Naive thymus-derived CD4-positive, alpha-beta T cell (primary cell): Measurements from ENCODE around the gene CNTN5. TPM values are rescaled to one million over a fixed set of nuclear protein-coding genes. Genes with fewer than 3 reads are reported as not detected.
"Not testable (repeated sequence)": the region's sequence is repeated elsewhere in the genome, so short reads cannot be mapped to it uniquely, and the experiment has no call there.

Experiments used
- ATAC-seq: fragments of 150-1000 bp; cut with Tn5 transposase; 2 replicates; pipeline ENCODE4 v1.10.0; 2021; ENCODE audit warnings: mild to moderate bottlenecking, moderate library complexity
- CTCF ChIA-PET: fragments of 350-600 bp; sonication (Branson Sonifier 250); formaldehyde crosslinking; loops from one replicate; lab custom pipeline; 2021; ENCODE audit warnings: antibody characterized with exemption; lab: Charles Lee
- POLR2A ChIA-PET: fragments of 350-600 bp; sonication (Branson Sonifier 250); formaldehyde crosslinking; loops from one replicate; lab custom pipeline; 2021; ENCODE audit warnings: antibody characterized with exemption, inconsistent platforms; lab: Charles Lee
- DNase-seq, 9 donors: peaks; one replicate each; pipeline versions ENCODE4 v3.0.0 to v3.0.0-alpha.2; 2020 to 2022; ENCODE audit warnings: mixed read lengths in 1 of 9
- H3K27ac ChIP-seq: one replicate; pipeline ENCODE4 v1.7.0; 2013; ENCODE audit warnings: mild to moderate bottlenecking, low read depth, low read length, moderate library complexity
- H3K27me3 ChIP-seq, 2 donors: one replicate each; pipeline ENCODE4 v1.7.0; 2013; ENCODE audit warnings: low read length in 2 of 2, mild to moderate bottlenecking in 2 of 2, moderate library complexity in 2 of 2; ENCODE audit not compliant: control insufficient read depth in 2 of 2, insufficient read depth in 2 of 2
- H3K36me3 ChIP-seq, 3 experiments: 1 replicate in 2 of 3; 2 replicates in 1 of 3; pipeline ENCODE4 v1.7.0; 2013; ENCODE audit warnings: low read length in 3 of 3, mild to moderate bottlenecking in 3 of 3, moderate library complexity in 1 of 3; ENCODE audit not compliant: insufficient read depth in 3 of 3, control insufficient read depth in 2 of 3
- H3K4me1 ChIP-seq, 2 donors: one replicate each; pipeline ENCODE4 v1.7.0; 2013; ENCODE audit warnings: low read length in 2 of 2, mild to moderate bottlenecking in 2 of 2, moderate library complexity in 1 of 2; ENCODE audit not compliant: control insufficient read depth in 2 of 2, insufficient read depth in 2 of 2
- H3K4me3 ChIP-seq: 2 replicates; pipeline ENCODE4 v1.7.0; 2013; ENCODE audit warnings: mild to moderate bottlenecking, low read length
- H3K9me3 ChIP-seq, 3 experiments: 1 replicate in 2 of 3; 2 replicates in 1 of 3; pipeline ENCODE4 v1.7.0; 2013; ENCODE audit warnings: low read length in 3 of 3; ENCODE audit not compliant: control insufficient read depth in 2 of 3
- H3K27ac Mint-ChIP-seq, 9 donors: one replicate each; pipeline ENCODE4 v1.8.0; 2020 to 2022; ENCODE audit warnings: mixed read lengths in 9 of 9, mild to moderate bottlenecking in 8 of 9, moderate library complexity in 5 of 9, inconsistent platforms in 2 of 9
- H3K27me3 Mint-ChIP-seq, 5 donors: one replicate each; pipeline ENCODE4 v1.8.0; 2021 to 2022; ENCODE audit warnings: mixed read lengths in 5 of 5, mild to moderate bottlenecking in 1 of 5
- H3K36me3 Mint-ChIP-seq, 5 donors: one replicate each; pipeline ENCODE4 v1.8.0; 2020 to 2022; ENCODE audit warnings: mixed read lengths in 5 of 5, mild to moderate bottlenecking in 3 of 5, inconsistent platforms in 1 of 5
- H3K4me1 Mint-ChIP-seq, 7 donors: one replicate each; pipeline ENCODE4 v1.8.0; 2020 to 2022; ENCODE audit warnings: mixed read lengths in 7 of 7, mild to moderate bottlenecking in 3 of 7, inconsistent platforms in 1 of 7
- H3K4me3 Mint-ChIP-seq, 10 donors: one replicate each; pipeline ENCODE4 v1.8.0; 2020 to 2022; ENCODE audit warnings: mild to moderate bottlenecking in 10 of 10, mixed read lengths in 10 of 10, moderate library complexity in 6 of 10, inconsistent platforms in 2 of 10
- H3K9me3 Mint-ChIP-seq, 11 donors: one replicate each; pipeline ENCODE4 v1.8.0; 2020 to 2022; ENCODE audit warnings: mixed read lengths in 11 of 11, mild to moderate bottlenecking in 4 of 11, inconsistent platforms in 1 of 11, moderate library complexity in 1 of 11
- intact Hi-C, 2 donors: fragments of 100-400 bp; cut with micrococcal nuclease; formaldehyde crosslinking; loops; one replicate each; pipeline ENCODE4 v1.15.1; 2023
- polyA plus RNA-seq, 2 donors: library from polyadenylated mRNA; unstranded; fragments of 300-500 nt; fragmentation: Illumina TruSeq; gene quantifications; one replicate each; pipeline ENCODE4 v1.2.3, GENCODE V29; 2021
- total RNA-seq, 6 experiments: library from RNA in 5 of 6; stranded (reverse) in 5 of 6; gene quantifications; 1 replicate in 5 of 6; 2 replicates in 1 of 6; pipeline ENCODE4 v1.2.3 and lab custom pipeline; 2021 to 2026

The CNTN5 gene
- total and polyA plus RNA-seq, 7 experiments from 2014 or later, result not detected

DNA sequence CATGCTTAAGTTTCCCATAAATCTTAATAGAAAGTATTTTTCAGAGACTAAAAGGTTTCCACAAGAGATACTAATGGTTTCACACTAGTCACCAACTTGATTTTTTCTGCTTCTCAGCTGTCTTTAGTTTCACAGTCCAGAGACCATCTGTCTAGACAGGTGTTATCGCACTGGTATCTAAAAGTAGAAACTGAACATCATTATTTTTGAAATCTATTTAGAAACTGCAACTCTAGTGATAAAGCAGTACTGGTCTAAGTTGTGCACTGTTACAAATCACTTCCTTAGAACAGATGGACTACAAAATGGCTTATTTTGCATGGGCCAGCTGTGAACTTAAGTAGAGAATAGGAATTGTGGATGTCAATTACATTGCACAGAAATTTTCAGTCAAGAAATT lies 78.0 kb downstream of the CNTN5 start:
- H3K36me3 ChIP-seq, result no peaks in the 10 kb centered on the region
- no peak overlapping the region for H3K27ac Mint-ChIP-seq
- H3K4me3 Mint-ChIP-seq, result no peak overlapping the region
- CTCF ChIA-PET, result no interaction called here
- no peak overlapping the region for H3K4me3 ChIP-seq
- no peaks in the 10 kb centered on the region for H3K27me3 ChIP-seq
- POLR2A ChIA-PET, result no interaction called here
- H3K9me3 ChIP-seq, result no peaks in the 10 kb centered on the region
- ATAC-seq (no peak), DNase-seq (no peak)
- H3K27me3 Mint-ChIP-seq, result no peaks in the 10 kb centered on the region
- intact Hi-C loops, result no loop called here
- no peaks in the 10 kb centered on the region for H3K4me1 ChIP-seq
- no peak overlapping the region for H3K27ac ChIP-seq
- H3K9me3 Mint-ChIP-seq, result peaks cover under 1 to 19% (median 6%) of the 10 kb centered on the region in 11 donors
- no peaks in the 10 kb centered on the region for H3K36me3 Mint-ChIP-seq
- no peaks in the 10 kb centered on the region for H3K4me1 Mint-ChIP-seq

DNA sequence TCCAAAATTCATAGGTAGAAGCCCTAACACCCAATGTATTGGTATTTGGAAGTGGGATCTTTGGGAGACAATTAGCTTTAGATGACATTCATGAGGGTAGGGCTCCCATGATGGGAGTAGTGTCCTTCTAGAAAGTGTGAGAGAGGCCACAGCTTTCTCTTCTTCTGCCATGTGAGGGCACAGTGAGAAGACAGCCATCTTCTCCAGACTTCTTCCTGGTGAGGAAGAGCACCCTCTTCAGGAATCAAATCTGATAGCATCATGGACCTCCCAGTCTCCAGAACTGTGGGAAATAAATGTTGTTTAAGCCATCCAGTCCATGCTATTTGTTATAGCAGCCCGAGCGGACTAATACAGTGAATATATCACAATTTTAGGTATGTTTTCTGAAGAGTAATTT lies 96.9 kb downstream of the CNTN5 start:
- Mint-ChIP-seq H3K4me3 (no peak overlapping the region), H3K4me1 (no peaks in the 10 kb centered on the region), H3K27me3 (no peaks in the 10 kb centered on the region), H3K27ac (no peak overlapping the region), H3K9me3 (peaks cover 0 to 19% (median 3%) of the 10 kb centered on the region in 11 donors), H3K36me3 (no peaks in the 10 kb centered on the region)
- Histone ChIP-seq H3K4me1 (no peaks in the 10 kb centered on the region), H3K27ac (no peak overlapping the region), H3K4me3 (no peak overlapping the region), H3K36me3 (no peaks in the 10 kb centered on the region), H3K9me3 (no peaks in the 10 kb centered on the region), H3K27me3 (no peaks in the 10 kb centered on the region)
- intact Hi-C loops, result no loop called here
- ChIA-PET CTCF (no interaction called here), POLR2A (no interaction called here)
- ATAC-seq, result no peak
- no peak for DNase-seq

DNA sequence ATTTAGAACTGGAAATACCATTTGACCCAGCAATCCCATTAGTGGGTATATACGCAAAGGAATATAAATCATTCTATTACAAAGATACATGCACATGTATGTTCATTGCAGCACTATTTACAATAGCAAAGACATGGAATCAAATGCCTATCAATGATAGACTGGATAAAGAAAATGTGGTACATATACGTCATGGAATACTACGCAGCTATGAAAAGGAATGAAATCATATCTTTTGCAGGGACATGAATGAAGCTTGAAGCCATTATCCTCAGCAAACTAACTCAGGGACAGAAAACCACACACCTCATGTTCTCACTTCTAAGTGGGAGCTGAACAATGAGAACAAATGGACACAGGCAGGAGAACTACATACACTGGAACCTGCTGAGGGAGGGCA lies 113.1 kb downstream of the CNTN5 start:
- H3K36me3 Mint-ChIP-seq, POLR2A ChIA-PET, H3K4me3 Mint-ChIP-seq, H3K4me1 Mint-ChIP-seq, H3K27me3 Mint-ChIP-seq, H3K27ac ChIP-seq, H3K4me3 ChIP-seq, ATAC-seq, H3K27me3 ChIP-seq, H3K27ac Mint-ChIP-seq, H3K9me3 ChIP-seq, CTCF ChIA-PET, intact Hi-C loops, H3K4me1 ChIP-seq, H3K36me3 ChIP-seq, DNase-seq: not testable (repeated sequence)
- H3K9me3 Mint-ChIP-seq, result peaks cover 2 to 38% (median 16%) of the 10 kb centered on the region in 11 donors

DNA sequence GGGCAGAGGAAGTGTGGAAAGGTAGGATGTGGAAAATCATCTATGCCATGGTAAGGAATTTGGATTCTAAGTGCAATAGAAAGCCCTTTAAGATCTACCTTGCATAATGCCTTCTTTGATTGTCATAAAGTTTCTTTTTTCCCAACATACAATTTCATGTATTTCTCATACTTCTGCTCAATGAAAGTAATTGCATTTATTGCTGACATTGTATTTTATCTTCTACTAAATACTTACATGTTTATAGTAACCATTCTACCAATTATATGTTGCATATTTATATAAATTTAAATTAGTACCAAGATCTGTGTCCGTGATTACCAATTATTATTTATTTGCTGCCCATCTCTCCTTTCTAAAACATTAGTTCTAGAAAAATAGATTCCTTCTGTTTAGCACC lies 114.8 kb downstream of the CNTN5 start:
- H3K36me3 ChIP-seq, result no peaks in the 10 kb centered on the region
- intact Hi-C loops, result no loop called here
- DNase-seq (no peak), ATAC-seq (no peak)
- peaks cover under 1 to 30% (median 12%) of the 10 kb centered on the region in 11 donors for H3K9me3 Mint-ChIP-seq
- H3K9me3 ChIP-seq, result no peaks in the 10 kb centered on the region
- no peaks in the 10 kb centered on the region for H3K4me1 Mint-ChIP-seq
- H3K4me1 ChIP-seq, result no peaks in the 10 kb centered on the region
- H3K27ac ChIP-seq, result no peak overlapping the region
- H3K4me3 Mint-ChIP-seq, result no peak overlapping the region
- no peak overlapping the region for H3K4me3 ChIP-seq
- no peaks in the 10 kb centered on the region for H3K36me3 Mint-ChIP-seq
- no peaks in the 10 kb centered on the region for H3K27me3 Mint-ChIP-seq
- ChIA-PET CTCF (no interaction called here), POLR2A (no interaction called here)
- H3K27ac Mint-ChIP-seq, result no peak overlapping the region
- H3K27me3 ChIP-seq, result no peaks in the 10 kb centered on the region

DNA sequence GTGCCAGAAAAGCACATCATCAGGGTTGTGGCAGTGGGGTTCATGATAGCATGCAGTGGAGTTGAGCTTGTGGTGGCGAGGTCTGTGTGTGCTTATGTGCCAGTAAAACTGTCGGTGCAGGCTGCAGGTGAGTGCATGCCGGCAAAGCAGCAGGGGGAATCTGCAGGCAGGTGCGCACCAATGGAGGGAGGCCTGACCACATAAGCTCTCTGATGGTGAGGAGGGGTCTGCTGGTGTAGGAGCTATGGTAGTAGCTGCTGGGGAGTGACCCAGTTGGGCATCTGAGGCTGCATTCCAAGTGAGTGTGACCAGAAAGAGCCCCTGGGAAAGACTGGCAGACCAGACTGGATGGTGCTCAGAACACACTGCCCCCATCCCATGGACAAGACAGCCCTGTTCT lies 121.5 kb downstream of the CNTN5 start:
- Mint-ChIP-seq H3K36me3 (no peaks in the 10 kb centered on the region), H3K9me3 (peaks cover 0 to 25% (median 10%) of the 10 kb centered on the region in 11 donors), H3K4me1 (no peaks in the 10 kb centered on the region), H3K27me3 (no peaks in the 10 kb centered on the region), H3K4me3 (no peak overlapping the region), H3K27ac (no peak overlapping the region)
- CTCF ChIA-PET, result no interaction called here
- Histone ChIP-seq H3K36me3 (no peaks in the 10 kb centered on the region), H3K27ac (no peak overlapping the region), H3K4me1 (no peaks in the 10 kb centered on the region), H3K9me3 (peaks cover 0 to 4% (median 0%) of the 10 kb centered on the region in 3 experiments), H3K4me3 (no peak overlapping the region), H3K27me3 (no peaks in the 10 kb centered on the region)
- intact Hi-C loops, result no loop called here
- no peak for ATAC-seq
- DNase-seq, result no peak
- POLR2A ChIA-PET, result no interaction called here

DNA sequence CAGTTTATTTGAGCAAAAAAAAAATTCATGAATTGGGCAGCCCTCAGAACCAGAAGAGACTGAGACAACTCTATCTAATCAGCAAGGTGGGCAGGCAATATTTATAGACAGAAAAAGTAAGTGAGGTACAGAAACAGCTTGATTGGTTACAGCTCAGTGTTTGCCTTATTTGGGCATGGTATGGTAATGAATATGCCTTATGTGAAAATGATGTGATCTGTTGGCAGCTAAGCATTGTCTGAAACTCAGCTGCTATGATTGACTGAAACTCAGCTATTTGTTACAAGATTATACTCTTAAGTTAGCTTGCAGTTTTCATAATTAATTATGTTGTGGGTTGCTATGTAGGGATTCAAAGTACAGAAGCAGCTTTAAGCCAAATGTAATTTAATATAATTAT lies 127.6 kb downstream of the CNTN5 start:
- CTCF ChIA-PET, result no interaction called here
- Mint-ChIP-seq H3K27ac (no peak overlapping the region), H3K4me3 (no peak overlapping the region), H3K9me3 (peaks cover 0 to 15% (median 4%) of the 10 kb centered on the region in 11 donors), H3K4me1 (no peaks in the 10 kb centered on the region), H3K27me3 (no peaks in the 10 kb centered on the region), H3K36me3 (peaks cover 0 to 3% (median 0%) of the 10 kb centered on the region in 5 donors)
- no peaks in the 10 kb centered on the region for H3K9me3 ChIP-seq
- no peaks in the 10 kb centered on the region for H3K4me1 ChIP-seq
- no peak overlapping the region for H3K27ac ChIP-seq
- DNase-seq (no peak), ATAC-seq (no peak)
- H3K4me3 ChIP-seq, result no peak overlapping the region
- intact Hi-C loops, result no loop called here
- no peaks in the 10 kb centered on the region for H3K36me3 ChIP-seq
- H3K27me3 ChIP-seq, result no peaks in the 10 kb centered on the region
- POLR2A ChIA-PET, result no interaction called here

DNA sequence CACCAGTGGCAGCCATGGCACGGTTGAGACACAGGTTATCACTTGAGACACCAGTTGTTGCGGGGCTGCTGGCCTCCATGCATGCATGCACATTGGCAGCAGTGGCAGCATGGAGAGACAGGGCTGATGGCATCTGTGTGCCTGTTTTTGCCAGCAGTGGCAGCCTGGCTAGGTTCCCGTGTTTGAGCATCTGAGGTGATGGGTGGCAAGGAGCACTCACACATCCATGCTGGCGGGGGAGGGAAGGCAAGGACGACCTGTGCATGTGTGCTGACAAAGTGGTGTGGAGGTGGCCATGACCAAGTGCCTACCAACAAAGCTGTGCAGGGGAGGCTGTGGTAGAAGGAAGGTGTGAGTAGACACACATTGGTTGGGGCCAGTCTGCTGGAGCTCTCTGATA lies 133.5 kb downstream of the CNTN5 start:
- H3K27ac Mint-ChIP-seq, result no peak overlapping the region
- no peaks in the 10 kb centered on the region for H3K27me3 Mint-ChIP-seq
- no peaks in the 10 kb centered on the region for H3K27me3 ChIP-seq
- H3K27ac ChIP-seq, result no peak overlapping the region
- no peaks in the 10 kb centered on the region for H3K4me1 Mint-ChIP-seq
- intact Hi-C loops, result no loop called here
- H3K9me3 ChIP-seq, result peaks cover 0 to 4% (median 0%) of the 10 kb centered on the region in 3 experiments
- ChIA-PET CTCF (no interaction called here), POLR2A (no interaction called here)
- H3K4me3 Mint-ChIP-seq, result no peak overlapping the region
- DNase-seq, result no peak
- ATAC-seq, result no peak
- no peaks in the 10 kb centered on the region for H3K36me3 ChIP-seq
- H3K4me1 ChIP-seq, result no peaks in the 10 kb centered on the region
- no peak overlapping the region for H3K4me3 ChIP-seq
- H3K36me3 Mint-ChIP-seq, result no peaks in the 10 kb centered on the region
- peaks cover 0 to 10% (median 2%) of the 10 kb centered on the region in 11 donors for H3K9me3 Mint-ChIP-seq
